Endothelial cell of umbilical vein (primary cell): ENCODE measurements around the gene RER1. TPM values are rescaled to one million over a fixed set of nuclear protein-coding genes. Genes with fewer than 3 reads are reported as not detected.

Experiments used
- BruUV-seq: library from RNA; stranded (reverse); fragments of 400-500 nt; replicated peaks from 2 replicates; lab custom pipeline; 2021; lab: Mats Ljungman, UMichigan
- CTCF ChIA-PET: fragments of 300-600, 350-600 bp; sonication (Branson Sonifier 250); formaldehyde crosslinking; loops from one replicate; lab custom pipeline; 2021; ENCODE audit warnings: antibody characterized with exemption, inconsistent platforms; lab: Charles Lee
- POLR2A ChIA-PET: fragments of 300-600, 350-600 bp; sonication (Branson Sonifier 250); formaldehyde crosslinking; loops from one replicate; lab custom pipeline; 2021; ENCODE audit warnings: antibody characterized with exemption, inconsistent platforms; lab: Charles Lee
- DNase-seq: peaks from one replicate; pipeline ENCODE4 v3.0.0-alpha.2; 2011; ENCODE audit warnings: low read depth, low spot score
- FAIRE-seq: peaks from 2 replicates; lab custom pipeline; 2011; peaks lifted over from hg19 to GRCh38; lab: Jason Lieb, UNC
- H2AFZ ChIP-seq: 2 replicates; pipeline ENCODE4 v1.6.0; 2012; ENCODE audit warnings: low read depth, low read length, control low read depth, inconsistent platforms
- H3K27ac ChIP-seq: 2 replicates; pipeline ENCODE4 v1.5.1; 2011; ENCODE audit warnings: low read depth, mild to moderate bottlenecking, control low read depth, low read length, moderate library complexity; ENCODE audit not compliant: insufficient read depth
- H3K27me3 ChIP-seq, 2 experiments: 2 replicates each; pipeline versions ENCODE4 v1.6.0 to v1.6.1; 2011; ENCODE audit warnings: low read length in 2 of 2, mixed read lengths in 1 of 2; ENCODE audit not compliant: control insufficient read depth in 2 of 2, insufficient read depth in 2 of 2
- H3K36me3 ChIP-seq, 2 experiments: 2 replicates in 1 of 2; 3 replicates in 1 of 2; pipeline ENCODE4 v1.5.1; 2011; ENCODE audit warnings: low read length in 2 of 2, mild to moderate bottlenecking in 1 of 2, moderate library complexity in 1 of 2; ENCODE audit not compliant: control insufficient read depth in 2 of 2, insufficient read depth in 2 of 2; ENCODE audit errors: extremely low read depth in 1 of 2
- H3K4me1 ChIP-seq: 3 replicates; pipeline ENCODE4 v1.5.1; 2011; ENCODE audit warnings: mild to moderate bottlenecking, low read length; ENCODE audit not compliant: control insufficient read depth, insufficient read depth; ENCODE audit errors: extremely low read depth
- H3K4me2 ChIP-seq: 2 replicates; pipeline ENCODE4 v1.6.1; 2011; ENCODE audit warnings: low read length, control low read depth, mixed read lengths; ENCODE audit not compliant: insufficient read depth
- H3K4me3 ChIP-seq, 3 experiments: fragments of 200-600 bp in 1 of 3; sonication (generic), shearing (Covaris generic) in 1 of 3; replicated peaks in 1 of 3; 2 replicates each; pipeline ENCODE4 v1.5.1; 2011 to 2016; ENCODE audit warnings: control low read depth in 3 of 3, low read length in 3 of 3, mild to moderate bottlenecking in 2 of 3, inconsistent platforms in 1 of 3, low read depth in 1 of 3, moderate library complexity in 1 of 3; ENCODE audit not compliant: insufficient read depth in 1 of 3
- H3K79me2 ChIP-seq: 2 replicates; pipeline ENCODE4 v1.6.0; 2012; ENCODE audit warnings: low read length, inconsistent platforms; ENCODE audit not compliant: control insufficient read depth, insufficient read depth
- H3K9ac ChIP-seq: replicated peaks from 2 replicates; pipeline ENCODE3; 2011; ENCODE audit warnings: low read length, control low read depth; ENCODE audit not compliant: insufficient read depth; ENCODE audit errors: extremely low read depth
- H3K9me1 ChIP-seq: replicated peaks from 3 replicates; pipeline ENCODE4 v1.6.0; 2011; ENCODE audit warnings: mild to moderate bottlenecking, low read length; ENCODE audit not compliant: control insufficient read depth, insufficient read depth; ENCODE audit errors: extremely low read depth
- H3K9me3 ChIP-seq: replicated peaks from 2 replicates; pipeline ENCODE4 v1.5.1; 2012; ENCODE audit warnings: low read length, inconsistent platforms; ENCODE audit not compliant: control insufficient read depth, insufficient read depth
- H4K20me1 ChIP-seq: replicated peaks from 2 replicates; pipeline ENCODE3; 2011; ENCODE audit warnings: mild to moderate bottlenecking, low read length; ENCODE audit not compliant: control insufficient read depth, insufficient read depth; ENCODE audit errors: extremely low read depth
- CTCF ChIP-seq, 2 donors: IDR thresholded peaks; 1 replicate in 1 of 2; 2 replicates in 1 of 2; pipeline ENCODE4 v1.5.1; 2011; ENCODE audit warnings: low read length in 2 of 2, mild to moderate bottlenecking in 2 of 2, moderate library complexity in 2 of 2, control low read depth in 1 of 2, inconsistent platforms in 1 of 2, low read depth in 1 of 2; ENCODE audit not compliant: insufficient read depth in 1 of 2; ENCODE audit errors: extremely low read depth in 1 of 2
- EZH2 ChIP-seq: IDR thresholded peaks from 2 replicates; pipeline ENCODE4 v1.6.1; 2012; ENCODE audit warnings: borderline replicate concordance, low read depth, mild to moderate bottlenecking, moderate library complexity, low read length, inconsistent platforms; ENCODE audit not compliant: severe bottlenecking
- FOS ChIP-seq: IDR thresholded peaks from 2 replicates; pipeline ENCODE4 v1.6.1; 2011; ENCODE audit warnings: mild to moderate bottlenecking, low read length, moderate library complexity, borderline replicate concordance; ENCODE audit not compliant: insufficient read depth
- GATA2 ChIP-seq: IDR thresholded peaks from 2 replicates; pipeline ENCODE4 v1.7.0; 2011; ENCODE audit warnings: low read depth, mild to moderate bottlenecking, moderate library complexity, mixed read lengths, low read length; ENCODE audit not compliant: insufficient read length, insufficient read depth
- JUN ChIP-seq: IDR thresholded peaks from 2 replicates; pipeline ENCODE4 v1.6.1; 2011; ENCODE audit warnings: borderline replicate concordance, low read depth; ENCODE audit not compliant: insufficient read length, insufficient read depth
- MAX ChIP-seq: IDR thresholded peaks from 2 replicates; pipeline ENCODE4 v1.6.1; 2011; ENCODE audit not compliant: insufficient read depth, insufficient read length
- MYC ChIP-seq: IDR thresholded peaks from one replicate; pipeline ENCODE4 v1.6.1; 2011; ENCODE audit warnings: mild to moderate bottlenecking, low read depth, low read length
- POLR2A ChIP-seq: IDR thresholded peaks from 2 replicates; pipeline ENCODE4 v1.6.1; 2012; ENCODE audit warnings: low read depth, mild to moderate bottlenecking, control low read depth, low read length
- POLR2AphosphoS5 ChIP-seq: IDR thresholded peaks from 2 replicates; pipeline ENCODE4 v1.6.1; 2012; ENCODE audit warnings: low read depth, mild to moderate bottlenecking, control low read depth, low read length, moderate library complexity; ENCODE audit not compliant: insufficient read depth
- dilution Hi-C: fragments of 300-500 bp; cut with MboI; formaldehyde crosslinking; loops from one replicate; pipeline ENCODE4 v1.15.0; 2019; ENCODE audit warnings: low sequenced_read_pairs; ENCODE audit not compliant: extremely low pct_ligation_motif_present
- intact Hi-C: fragments of 100-400 bp; cut with micrococcal nuclease; formaldehyde crosslinking; loops from one replicate; pipeline ENCODE4 v1.10.0; 2022
- polyA plus RNA-seq, 4 experiments: library from polyadenylated mRNA; depleted of rRNA in 3 of 4; stranded (reverse) in 3 of 4; unstranded in 1 of 4; fragments of >200 nt; gene quantifications; 2 replicates each; pipeline versions ENCODE4 v1.2.1 to v1.2.3, GENCODE V29; 2011 to 2012; ENCODE audit warnings: missing spikeins in 1 of 4
- total RNA-seq: library from RNA; stranded (reverse); gene quantifications from 2 replicates; pipeline ENCODE4 v1.2.3, GENCODE V29; 2021

The RER1 gene
- total and polyA plus RNA-seq, 2 donors (not counting 3 experiments of a cell fraction or from before 2014, with no cell fraction given): 179 to 292 TPM

- ChIA-PET CTCF (no interaction called here), POLR2A (no interaction called here)
- H2AFZ ChIP-seq: no peak overlapping the region
- H3K79me2 ChIP-seq: no peaks in the 10 kb centered on the region
- no peaks in the 10 kb centered on the region for H3K4me1 ChIP-seq
- H3K4me3 ChIP-seq: no peak overlapping the region
- H3K36me3 ChIP-seq: no peaks in the 10 kb centered on the region
- no peak overlapping the region for H3K4me2 ChIP-seq
- H3K9ac ChIP-seq: no peak overlapping the region
- no peaks in the 10 kb centered on the region for H4K20me1 ChIP-seq
- intact Hi-C loops: no loop called here
- no TSS peak for BruUV-seq
- H3K9me3 ChIP-seq: no peaks in the 10 kb centered on the region
- no peak for FAIRE-seq
- TF ChIP-seq EZH2: no peak
- no peak for TF ChIP-seq CTCF (IDR thresholded peaks at IDR 0.05; ENCODE audit: extremely low read depth in 1 of 2, insufficient read depth in 1 of 2, low read depth in 1 of 2, low read length in 2 of 2)
- no peak for TF ChIP-seq JUN
- TF ChIP-seq POLR2A: no peak
- no peaks in the 10 kb centered on the region for H3K9me1 ChIP-seq
- no peak overlapping the region for H3K27ac ChIP-seq
- no peak for DNase-seq
- dilution Hi-C loops: no loop called here
- H3K27me3 ChIP-seq: no peaks in the 10 kb centered on the region
These were observed 42.5 kb downstream of the RER1 start for GRCh38 chr1:2433936-2434655.

- no peaks in the 10 kb centered on the region for H3K4me1 ChIP-seq
- CTCF ChIA-PET: no interaction called here
These were observed 43.5 kb downstream of the RER1 start for GRCh38 chr1:2435091-2435490.

More at GRCh38 chr1:2435091-2435490, 43.5 kb downstream of the RER1 start:
- POLR2A ChIA-PET: no interaction called here
- no peak overlapping the region for H3K27ac ChIP-seq
- no peak overlapping the region for H3K4me3 ChIP-seq
- H2AFZ ChIP-seq: no peak overlapping the region
- H3K36me3 ChIP-seq: no peaks in the 10 kb centered on the region
- no peaks in the 10 kb centered on the region for H3K9me3 ChIP-seq
- intact Hi-C loops (no loop called here), dilution Hi-C loops (no loop called here)
- H3K79me2 ChIP-seq: no peaks in the 10 kb centered on the region
- H3K9ac ChIP-seq: no peak overlapping the region
- no TSS peak for BruUV-seq
- no peaks in the 10 kb centered on the region for H4K20me1 ChIP-seq
- DNase-seq (no peak), FAIRE-seq (no peak)
- TF ChIP-seq MYC (no peak), POLR2A (no peak), EZH2 (no peak), POLR2AphosphoS5 (no peak), CTCF (IDR thresholded peaks at IDR 0.05; ENCODE audit: extremely low read depth in 1 of 2, insufficient read depth in 1 of 2, low read depth in 1 of 2, low read length in 2 of 2) (no peak), GATA2 (no peak), FOS (no peak), MAX (no peak), JUN (no peak)
- no peaks in the 10 kb centered on the region for H3K27me3 ChIP-seq
- no peaks in the 10 kb centered on the region for H3K9me1 ChIP-seq
- H3K4me2 ChIP-seq: no peak overlapping the region
